ENCODE measurements around the gene FRG1.
"Not testable (repeated sequence)": the region's sequence is repeated elsewhere in the genome, so short reads cannot be mapped to it uniquely, and the experiment has no call there.

- not testable (repeated sequence) for TF ChIP-seq POLR2A, CTCF (IDR thresholded peaks at IDR 0.05)
These were observed 7.8 kb downstream of the FRG1 start for GRCh38 chr4:189948486-189948885.

All from Peyer's patch (tissue), 4 donors.